ENCODE data around the gene AGT. TPM values are rescaled to one million over a fixed set of nuclear protein-coding genes. Genes with fewer than 3 reads are reported as not detected.
"Not testable (repeated sequence)": the region's sequence is repeated elsewhere in the genome, so short reads cannot be mapped to it uniquely, and the experiment has no call there.

AGT gene
- polyA plus RNA-seq, 1 donor (not counting 4 experiments of a cell fraction or from before 2014, with no cell fraction given) = not detected

- Histone ChIP-seq H3K79me2 (ENCODE audit: control insufficient read depth, insufficient read depth, low read length) (no peaks in the 10 kb centered on the region), H3K4me3 (ENCODE audit: control insufficient read depth in 2 of 3, extremely low read depth in 1 of 3, insufficient read depth in 2 of 3, low read depth in 1 of 3, low read length in 3 of 3) (no peak overlapping the region), H4K20me1 (ENCODE audit: control insufficient read depth, extremely low read depth, insufficient read depth, low read length) (no peaks in the 10 kb centered on the region), H3K27ac (ENCODE audit: control insufficient read depth, insufficient read depth, low read length) (no peak overlapping the region), H3K4me1 (ENCODE audit: control insufficient read depth, extremely low read depth, insufficient read depth, low read length) (no peaks in the 10 kb centered on the region), H3K27me3 (ENCODE audit: control insufficient read depth, extremely low read depth, insufficient read depth, low read length) (no peaks in the 10 kb centered on the region), H3K9me1 (ENCODE audit: control insufficient read depth, extremely low read depth, insufficient read depth, low read length) (no peaks in the 10 kb centered on the region), H3K4me2 (ENCODE audit: control insufficient read depth, extremely low read depth, insufficient read depth, low read depth, low read length) (no peak overlapping the region), H3K36me3 (ENCODE audit: control insufficient read depth in 2 of 2, extremely low read depth in 1 of 2, insufficient read depth in 2 of 2, low read length in 2 of 2) (peaks cover 0 to 12% of the 10 kb centered on the region in 2 experiments), H3K9me3 (ENCODE audit: control insufficient read depth, low read depth, low read length) (no peaks in the 10 kb centered on the region), H2AFZ (ENCODE audit: control insufficient read depth, low read length) (no peak overlapping the region), H3K9ac (ENCODE audit: control insufficient read depth, extremely low read depth, insufficient read depth, low read length) (no peak overlapping the region)
- TF ChIP-seq EZH2 (IDR thresholded peaks at IDR 0.05; ENCODE audit: low read length) = no peak
- TF ChIP-seq CTCF (optimal IDR thresholded peaks at IDR 0.05 in 1 of 3, IDR thresholded peaks at IDR 0.05 in 1 of 3, conservative IDR thresholded peaks at IDR 0.05 in 1 of 3; ENCODE audit: extremely low read depth in 1 of 3, insufficient read depth in 2 of 3, low read length in 3 of 3) = no peak
- dilution Hi-C loops (cut with MboI; ENCODE audit: extremely low pct_ligation_motif_present, low sequenced_read_pairs) = no loop called here
- FAIRE-seq = no peak
- DNase-seq (ENCODE audit: low read depth, low spot score) = no peak
Observed at GRCh38 chr1:230661976-230662375, 51.9 kb downstream of the AGT start.

GRCh38 chr1:230658691-230659090 lies 55.2 kb downstream of the AGT start:
- no peak for DNase-seq (ENCODE audit: low read depth, low spot score)
- dilution Hi-C loops (cut with MboI; ENCODE audit: extremely low pct_ligation_motif_present, low sequenced_read_pairs) = no loop called here
- no peaks in the 10 kb centered on the region for H3K9me1 ChIP-seq (ENCODE audit: control insufficient read depth, extremely low read depth, insufficient read depth, low read length)

GRCh38 chr1:230658103-230658502 lies 55.8 kb downstream of the AGT start:
- H4K20me1 ChIP-seq (ENCODE audit: control insufficient read depth, extremely low read depth, insufficient read depth, low read length); dilution Hi-C loops (cut with MboI; ENCODE audit: extremely low pct_ligation_motif_present, low sequenced_read_pairs); FAIRE-seq; H3K4me1 ChIP-seq (ENCODE audit: control insufficient read depth, extremely low read depth, insufficient read depth, low read length); H2AFZ ChIP-seq (ENCODE audit: control insufficient read depth, low read length); H3K4me3 ChIP-seq (ENCODE audit: control insufficient read depth in 2 of 3, extremely low read depth in 1 of 3, insufficient read depth in 2 of 3, low read depth in 1 of 3, low read length in 3 of 3); H3K9me3 ChIP-seq (ENCODE audit: control insufficient read depth, low read depth, low read length); H3K27me3 ChIP-seq (ENCODE audit: control insufficient read depth, extremely low read depth, insufficient read depth, low read length); H3K79me2 ChIP-seq (ENCODE audit: control insufficient read depth, insufficient read depth, low read length); H3K4me2 ChIP-seq (ENCODE audit: control insufficient read depth, extremely low read depth, insufficient read depth, low read depth, low read length); H3K9ac ChIP-seq (ENCODE audit: control insufficient read depth, extremely low read depth, insufficient read depth, low read length); H3K27ac ChIP-seq (ENCODE audit: control insufficient read depth, insufficient read depth, low read length); H3K36me3 ChIP-seq (ENCODE audit: control insufficient read depth in 2 of 2, extremely low read depth in 1 of 2, insufficient read depth in 2 of 2, low read length in 2 of 2); DNase-seq (ENCODE audit: low read depth, low spot score); H3K9me1 ChIP-seq (ENCODE audit: control insufficient read depth, extremely low read depth, insufficient read depth, low read length): not testable (repeated sequence)

More at GRCh38 chr1:230658691-230659090, 55.2 kb downstream of the AGT start:
- Histone ChIP-seq H3K79me2 (ENCODE audit: control insufficient read depth, insufficient read depth, low read length) (peaks cover 2% of the 10 kb centered on the region), H3K27ac (ENCODE audit: control insufficient read depth, insufficient read depth, low read length) (no peak overlapping the region), H3K9ac (ENCODE audit: control insufficient read depth, extremely low read depth, insufficient read depth, low read length) (no peak overlapping the region), H3K27me3 (ENCODE audit: control insufficient read depth, extremely low read depth, insufficient read depth, low read length) (no peaks in the 10 kb centered on the region), H3K4me2 (ENCODE audit: control insufficient read depth, extremely low read depth, insufficient read depth, low read depth, low read length) (no peak overlapping the region), H3K4me3 (ENCODE audit: control insufficient read depth in 2 of 3, extremely low read depth in 1 of 3, insufficient read depth in 2 of 3, low read depth in 1 of 3, low read length in 3 of 3) (no peak overlapping the region), H3K9me3 (ENCODE audit: control insufficient read depth, low read depth, low read length) (no peaks in the 10 kb centered on the region), H3K4me1 (ENCODE audit: control insufficient read depth, extremely low read depth, insufficient read depth, low read length) (no peaks in the 10 kb centered on the region), H4K20me1 (ENCODE audit: control insufficient read depth, extremely low read depth, insufficient read depth, low read length) (no peaks in the 10 kb centered on the region), H2AFZ (ENCODE audit: control insufficient read depth, low read length) (no peak overlapping the region), H3K36me3 (ENCODE audit: control insufficient read depth in 2 of 2, extremely low read depth in 1 of 2, insufficient read depth in 2 of 2, low read length in 2 of 2) (peaks cover 0 to 4% of the 10 kb centered on the region in 2 experiments)
- FAIRE-seq = no peak
- TF ChIP-seq CTCF (optimal IDR thresholded peaks at IDR 0.05 in 1 of 3, IDR thresholded peaks at IDR 0.05 in 1 of 3, conservative IDR thresholded peaks at IDR 0.05 in 1 of 3; ENCODE audit: extremely low read depth in 1 of 3, insufficient read depth in 2 of 3, low read length in 3 of 3) (no peak), EZH2 (IDR thresholded peaks at IDR 0.05; ENCODE audit: low read length) (no peak)

- peaks cover 18% of the 10 kb centered on the region for H3K79me2 ChIP-seq (ENCODE audit: control insufficient read depth, insufficient read depth, low read length)
- not testable (repeated sequence) for H3K4me2 ChIP-seq (ENCODE audit: control insufficient read depth, extremely low read depth, insufficient read depth, low read depth, low read length)
Observed at GRCh38 chr1:230656719-230657118, 57.2 kb downstream of the AGT start.

More at GRCh38 chr1:230656719-230657118, 57.2 kb downstream of the AGT start:
- FAIRE-seq; H3K4me3 ChIP-seq (ENCODE audit: control insufficient read depth in 2 of 3, extremely low read depth in 1 of 3, insufficient read depth in 2 of 3, low read depth in 1 of 3, low read length in 3 of 3); H3K36me3 ChIP-seq (ENCODE audit: control insufficient read depth in 2 of 2, extremely low read depth in 1 of 2, insufficient read depth in 2 of 2, low read length in 2 of 2); DNase-seq (ENCODE audit: low read depth, low spot score); H3K27ac ChIP-seq (ENCODE audit: control insufficient read depth, insufficient read depth, low read length); H3K4me1 ChIP-seq (ENCODE audit: control insufficient read depth, extremely low read depth, insufficient read depth, low read length); H4K20me1 ChIP-seq (ENCODE audit: control insufficient read depth, extremely low read depth, insufficient read depth, low read length); H3K9me3 ChIP-seq (ENCODE audit: control insufficient read depth, low read depth, low read length); H3K9me1 ChIP-seq (ENCODE audit: control insufficient read depth, extremely low read depth, insufficient read depth, low read length); dilution Hi-C loops (cut with MboI; ENCODE audit: extremely low pct_ligation_motif_present, low sequenced_read_pairs); H3K27me3 ChIP-seq (ENCODE audit: control insufficient read depth, extremely low read depth, insufficient read depth, low read length); H3K9ac ChIP-seq (ENCODE audit: control insufficient read depth, extremely low read depth, insufficient read depth, low read length); H2AFZ ChIP-seq (ENCODE audit: control insufficient read depth, low read length): not testable (repeated sequence)
